A673 (cell line): ENCODE data around the gene EGLN1.

ENCODE experiments used
- EZH2 ChIP-seq: fragments of 200-600 bp; sonication (generic); IDR thresholded peaks from 2 replicates; pipeline ENCODE4 v1.6.1; 2017; ENCODE audit warnings: borderline replicate concordance, low read depth, mild to moderate bottlenecking, mixed read lengths, antibody characterized with exemption, low read length; ENCODE audit not compliant: poor library complexity, severe bottlenecking
- TF ChIP-seq, protein P1 (sequence below): fragments of 300-800, 200-600 bp; sonication (generic); conservative IDR thresholded peaks from 2 replicates; pipeline ENCODE4 v1.5.1; 2017; ENCODE audit warnings: low read depth, mild to moderate bottlenecking, antibody characterized with exemption, low read length, moderate library complexity, mixed read lengths

GRCh38 chr1:231392389-231393131, 29.5 kb downstream of the EGLN1 start:
- TF ChIP-seq, protein P1, sequence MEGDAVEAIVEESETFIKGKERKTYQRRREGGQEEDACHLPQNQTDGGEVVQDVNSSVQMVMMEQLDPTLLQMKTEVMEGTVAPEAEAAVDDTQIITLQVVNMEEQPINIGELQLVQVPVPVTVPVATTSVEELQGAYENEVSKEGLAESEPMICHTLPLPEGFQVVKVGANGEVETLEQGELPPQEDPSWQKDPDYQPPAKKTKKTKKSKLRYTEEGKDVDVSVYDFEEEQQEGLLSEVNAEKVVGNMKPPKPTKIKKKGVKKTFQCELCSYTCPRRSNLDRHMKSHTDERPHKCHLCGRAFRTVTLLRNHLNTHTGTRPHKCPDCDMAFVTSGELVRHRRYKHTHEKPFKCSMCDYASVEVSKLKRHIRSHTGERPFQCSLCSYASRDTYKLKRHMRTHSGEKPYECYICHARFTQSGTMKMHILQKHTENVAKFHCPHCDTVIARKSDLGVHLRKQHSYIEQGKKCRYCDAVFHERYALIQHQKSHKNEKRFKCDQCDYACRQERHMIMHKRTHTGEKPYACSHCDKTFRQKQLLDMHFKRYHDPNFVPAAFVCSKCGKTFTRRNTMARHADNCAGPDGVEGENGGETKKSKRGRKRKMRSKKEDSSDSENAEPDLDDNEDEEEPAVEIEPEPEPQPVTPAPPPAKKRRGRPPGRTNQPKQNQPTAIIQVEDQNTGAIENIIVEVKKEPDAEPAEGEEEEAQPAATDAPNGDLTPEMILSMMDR: no peak
- TF ChIP-seq EZH2: no peak
